Astrocyte of the hippocampus (primary cell): ENCODE measurements around the gene NME7.
"Not testable (repeated sequence)": the region's sequence is repeated elsewhere in the genome, so short reads cannot be mapped to it uniquely, and the experiment has no call there.

Experiments
- DNase-seq: peaks from one replicate; pipeline ENCODE4 v3.0.0; 2011; ENCODE audit warnings: low read depth, low spot score

Gene NME7

GRCh38 chr1:169305948-169306347 lies 61.6 kb downstream of the NME7 start:
- no peak for DNase-seq

DNA sequence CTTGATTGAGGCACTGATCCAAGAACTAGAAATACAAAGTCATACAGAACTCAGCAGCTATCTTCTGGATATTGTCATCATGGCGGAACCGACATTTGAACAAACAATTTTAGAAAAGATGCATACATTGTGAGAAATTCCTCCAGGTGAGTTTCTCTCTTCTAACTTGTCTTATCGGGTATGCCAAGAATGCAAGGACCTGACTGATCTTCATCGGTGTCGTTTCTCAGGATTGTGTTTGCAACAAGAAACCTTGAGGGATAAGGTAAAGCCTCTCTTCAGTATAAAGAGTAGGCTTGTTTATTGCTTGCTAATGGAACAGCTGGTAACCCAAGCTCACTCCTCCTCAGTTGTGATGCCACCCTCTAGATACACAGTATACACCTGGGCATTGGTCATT lies 62.2 kb downstream of the NME7 start:
- DNase-seq, result no peak

- DNase-seq, result peak; percentile 19
These were observed 66.7 kb downstream of the NME7 start for GRCh38 chr1:169300854-169301253.

GRCh38 chr1:169298441-169298840 lies 69.2 kb downstream of the NME7 start:
- no peak for DNase-seq

- DNase-seq, result no peak
These were observed 71.8 kb downstream of the NME7 start for GRCh38 chr1:169295846-169296245.

DNA sequence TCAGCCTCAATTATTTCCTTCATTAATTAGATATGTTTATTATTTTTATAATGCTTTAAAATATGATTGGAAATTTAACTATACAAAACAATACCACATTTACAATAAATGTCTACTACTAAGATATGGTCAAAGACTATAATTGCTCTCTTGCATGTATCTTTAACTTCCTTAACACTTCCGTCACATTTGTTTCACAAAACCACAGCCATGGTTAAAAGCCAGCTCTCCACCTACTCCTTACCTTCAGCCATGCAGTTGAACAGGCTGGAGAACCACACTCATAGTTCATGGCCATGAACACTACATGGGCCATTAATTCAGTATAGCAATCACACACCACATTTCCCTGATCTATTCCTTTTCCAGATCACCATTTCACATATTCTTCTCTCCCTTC lies 72.2 kb downstream of the NME7 start:
- DNase-seq, result no peak

DNA sequence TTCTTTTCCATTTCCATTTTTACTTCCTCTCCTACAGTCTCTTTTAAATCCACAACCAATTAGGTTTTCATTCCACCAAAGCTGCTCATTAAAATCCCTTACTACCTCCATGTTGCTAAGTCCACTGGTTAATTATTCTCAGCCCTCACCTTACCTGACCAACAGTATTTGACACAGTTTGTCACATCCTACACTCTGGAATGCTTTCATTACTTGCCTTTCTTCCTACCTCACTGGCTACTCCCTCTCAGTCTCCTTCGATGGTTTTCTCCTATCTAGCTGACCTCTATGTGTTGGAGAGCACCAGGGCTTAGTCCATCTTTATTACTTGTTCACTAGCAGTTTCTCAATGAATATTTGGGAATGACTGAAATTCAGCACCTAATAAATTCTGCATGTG lies 78.6 kb downstream of the NME7 start:
- DNase-seq, result no peak

DNA sequence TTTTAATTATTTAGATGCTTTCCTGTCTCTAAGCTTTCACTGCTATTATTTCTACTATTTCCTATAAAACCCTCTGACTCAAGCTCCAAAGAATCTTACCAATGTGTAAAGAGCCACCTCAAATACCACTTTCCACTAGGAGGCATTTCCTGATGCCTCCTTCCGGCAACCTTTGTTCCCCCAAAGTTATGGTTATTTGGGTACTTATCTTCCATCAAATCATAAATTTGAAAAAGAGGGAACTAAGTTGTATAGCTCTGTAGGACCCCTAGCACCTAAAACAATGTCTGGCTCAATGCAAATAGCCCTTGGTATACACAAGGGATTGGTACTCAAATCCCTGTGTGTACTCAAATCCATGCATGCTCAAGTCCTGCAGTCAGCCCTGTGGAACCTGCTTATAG lies 79.6 kb downstream of the NME7 start:
- peak; percentile 65 for DNase-seq

DNA sequence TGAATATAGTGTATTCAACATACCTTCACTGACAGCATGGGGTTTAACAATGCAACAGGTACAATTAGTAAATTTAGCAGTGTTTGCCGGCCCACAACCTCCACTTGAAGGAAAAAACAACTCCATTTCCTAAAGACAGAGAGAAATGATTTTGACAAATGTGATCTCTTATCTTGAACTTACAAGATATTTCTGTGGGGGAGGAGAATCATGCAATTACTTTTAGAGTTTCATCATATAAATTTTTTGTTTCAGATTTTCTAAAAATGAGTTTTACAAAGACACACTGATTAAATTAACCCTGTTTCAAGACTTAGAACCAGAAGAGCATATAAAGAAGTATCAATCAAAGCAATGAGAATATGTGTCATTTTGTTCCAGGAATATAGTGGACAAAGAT lies 80.3 kb downstream of the NME7 start:
- DNase-seq, result no peak

DNA sequence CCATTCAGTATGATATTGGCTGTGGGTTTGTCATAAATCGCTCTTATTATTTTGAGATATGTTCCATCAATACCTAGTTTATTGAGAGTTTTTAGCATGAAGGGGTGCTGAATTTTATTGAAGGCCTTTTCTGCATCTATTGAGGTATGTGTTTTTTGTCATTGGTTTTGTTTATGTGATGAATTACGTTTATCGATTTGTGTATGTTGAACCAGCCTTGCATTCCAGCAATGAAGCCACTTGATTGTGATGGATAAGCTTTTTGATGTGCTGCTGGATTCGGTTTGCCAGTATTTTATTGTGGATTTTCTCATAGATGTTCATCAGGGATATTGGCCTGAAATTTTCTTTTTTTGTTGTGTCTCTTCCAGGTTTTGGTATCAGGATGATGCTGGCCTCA lies 86.0 kb downstream of the NME7 start:
- DNase-seq, result not testable (repeated sequence)

- DNase-seq, result no peak
These were observed 96.5 kb downstream of the NME7 start for GRCh38 chr1:169271098-169271497.

DNA sequence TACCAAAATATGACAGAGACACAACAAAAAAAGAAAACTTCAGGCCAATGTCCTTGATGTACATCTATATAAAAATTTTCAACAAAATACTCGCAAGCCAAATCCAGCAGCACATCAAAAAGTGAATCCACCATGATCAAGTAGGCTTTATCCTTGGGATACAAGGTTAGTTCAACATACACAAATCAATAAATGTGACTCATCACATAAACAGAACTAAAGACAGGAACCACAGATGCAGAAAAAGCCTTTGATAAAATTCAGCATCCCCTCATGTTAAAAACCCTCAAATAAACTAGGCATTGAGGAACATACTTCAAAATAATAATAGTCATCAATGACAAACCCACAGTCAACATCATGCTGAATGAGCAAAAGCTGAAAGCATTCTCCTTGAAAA lies 101.5 kb downstream of the NME7 start:
- DNase-seq, result no peak

- no peak for DNase-seq
These were observed 104.5 kb downstream of the NME7 start for GRCh38 chr1:169263059-169263458.

GRCh38 chr1:169261884-169262283 lies 105.7 kb downstream of the NME7 start:
- DNase-seq, result no peak

- no peak for DNase-seq
These were observed 107.0 kb downstream of the NME7 start for GRCh38 chr1:169260478-169261151.

GRCh38 chr1:169259816-169260215 lies 107.8 kb downstream of the NME7 start:
- no peak for DNase-seq

DNA sequence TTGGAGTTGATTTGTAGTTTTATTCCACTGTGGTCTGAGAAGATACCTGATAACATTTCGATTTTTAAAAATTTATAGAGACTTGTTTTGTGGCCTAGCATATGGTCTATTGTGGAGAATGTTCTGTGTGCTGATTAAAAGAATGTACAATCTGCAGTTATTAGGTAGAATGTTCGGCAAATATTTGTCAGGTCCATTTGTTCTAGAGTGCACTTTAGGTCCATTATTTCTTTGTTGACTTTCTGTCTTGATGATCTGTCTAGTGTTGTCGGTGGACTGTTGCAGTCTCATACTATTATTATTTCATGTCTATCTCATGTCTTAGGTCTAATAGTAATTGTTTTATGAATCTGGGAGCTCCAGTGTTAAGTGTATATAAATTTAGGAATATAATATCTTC lies 116.8 kb downstream of the NME7 start:
- no peak for DNase-seq

DNA sequence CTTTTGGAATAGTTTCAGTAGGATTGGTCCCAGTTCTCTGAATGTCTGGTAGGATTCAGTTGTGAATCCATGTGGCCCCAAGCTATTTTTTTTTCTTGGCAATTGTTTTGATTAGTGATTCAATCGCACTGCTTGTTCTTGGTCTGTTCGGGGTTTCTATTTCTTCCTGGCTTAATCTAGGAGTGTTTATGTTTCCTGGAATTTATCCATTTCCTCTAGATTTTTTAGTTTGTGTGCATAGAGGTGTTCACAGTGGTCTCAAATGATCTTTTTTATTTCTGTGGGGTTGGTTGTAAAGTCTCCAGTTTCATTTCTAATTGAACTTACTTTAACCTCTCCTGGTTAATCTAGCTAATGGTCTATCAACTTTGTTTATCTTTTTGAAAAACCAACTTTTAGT lies 117.6 kb downstream of the NME7 start:
- peak; percentile 5 for DNase-seq

GRCh38 chr1:169249611-169250010 lies 118.0 kb downstream of the NME7 start:
- DNase-seq, result no peak

GRCh38 chr1:169245706-169246105 lies 121.9 kb downstream of the NME7 start:
- no peak for DNase-seq

DNA sequence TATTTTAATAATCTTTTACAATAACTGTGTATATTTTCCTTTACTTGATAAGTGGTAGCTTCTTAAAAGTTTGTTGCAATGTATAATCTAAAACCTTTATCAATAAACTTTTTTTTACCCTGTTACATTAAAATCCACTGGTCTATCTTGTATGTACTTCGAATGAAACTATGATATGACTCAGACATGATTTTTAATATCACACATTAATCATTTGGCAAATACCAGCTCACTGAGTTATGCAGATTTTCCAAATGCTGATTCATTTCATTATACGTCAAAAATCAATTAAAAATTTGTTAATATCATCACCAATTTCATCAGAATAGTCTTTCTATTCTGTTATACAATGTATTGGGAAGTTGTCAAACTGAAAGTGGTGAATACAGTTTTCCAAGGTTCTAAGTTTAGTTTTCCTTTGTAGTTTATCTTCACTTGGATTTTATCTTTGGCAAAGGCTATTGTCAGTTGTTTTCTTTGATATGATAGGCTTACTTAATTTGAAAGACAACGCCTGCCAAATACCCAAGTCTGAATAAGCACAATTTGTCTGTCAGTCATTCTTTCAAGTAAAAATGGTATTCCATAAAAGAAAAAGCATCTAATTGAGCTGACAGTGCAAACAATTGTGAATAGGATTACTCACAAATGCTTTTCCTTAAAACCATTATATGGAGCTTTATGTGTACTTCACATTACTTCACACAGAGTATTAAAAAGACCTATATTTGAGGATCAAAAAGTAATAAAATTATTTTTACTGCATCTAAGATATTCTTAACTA lies 127.0 kb downstream of the NME7 start:
- DNase-seq, result peak; percentile 4

GRCh38 chr1:169236880-169237279 lies 130.7 kb downstream of the NME7 start:
- no peak for DNase-seq

- peak; percentile 16 for DNase-seq
These were observed 131.5 kb downstream of the NME7 start for GRCh38 chr1:169236143-169236542.
